IMR-90 (cell line): Measurements from ENCODE around the gene SPACA7. TPM values are rescaled to one million over a fixed set of nuclear protein-coding genes. Genes with fewer than 3 reads are reported as not detected.

ENCODE experiments used
- ATAC-seq: fragments of 200-7000 bp; cut with Tn5 transposase; 2 replicates; pipeline ENCODE4 v1.9.1; 2020; ENCODE audit warnings: low read depth, mild to moderate bottlenecking, moderate library complexity
- BruUV-seq: library from RNA; stranded (reverse); fragments of 400-500 nt; replicated peaks from 2 replicates; lab custom pipeline; 2021; lab: Mats Ljungman, UMichigan
- CTCF ChIA-PET: fragments of 300-600 bp; formaldehyde crosslinking; extraction: SDS; loops from one replicate; lab custom pipeline; 2021; ENCODE audit warnings: antibody characterized with exemption; lab: Yijun Ruan, JAX
- POLR2A ChIA-PET: fragments of 300-600 bp; sonication (Branson Sonifier 250); formaldehyde crosslinking; loops from one replicate; lab custom pipeline; 2022; ENCODE audit warnings: antibody characterized with exemption; ENCODE audit not compliant: unreplicated experiment; lab: Charles Lee
- DNase-seq: peaks from one replicate; pipeline ENCODE4 v3.0.0; 2013
- H2AFZ ChIP-seq: replicated peaks from 2 replicates; pipeline ENCODE3; 2013; ENCODE audit warnings: low read length, mild to moderate bottlenecking; ENCODE audit not compliant: poor library complexity
- H2AK5ac ChIP-seq: 2 replicates; pipeline ENCODE4 v1.6.1; 2013; ENCODE audit warnings: low read depth, low read length, inconsistent platforms
- H2AK9ac ChIP-seq: replicated peaks from 2 replicates; pipeline ENCODE3; 2013; ENCODE audit warnings: mild to moderate bottlenecking, low read depth, low read length, moderate library complexity; ENCODE audit not compliant: poor library complexity
- H2BK120ac ChIP-seq: 2 replicates; pipeline ENCODE4 v1.6.1; 2013; ENCODE audit warnings: low read depth, low read length, inconsistent platforms
- H2BK15ac ChIP-seq: 3 replicates; pipeline ENCODE4 v1.6.1; 2013; ENCODE audit warnings: low read depth, low read length, inconsistent platforms
- H2BK20ac ChIP-seq: 2 replicates; pipeline ENCODE4 v1.6.1; 2013; ENCODE audit warnings: low read depth, mild to moderate bottlenecking, inconsistent platforms, low read length, moderate library complexity
- H2BK5ac ChIP-seq: 2 replicates; pipeline ENCODE4 v1.6.1; 2013; ENCODE audit warnings: mild to moderate bottlenecking, low read depth, low read length, inconsistent platforms; ENCODE audit not compliant: poor library complexity, severe bottlenecking
- H3K14ac ChIP-seq: replicated peaks from 2 replicates; pipeline ENCODE4 v1.6.1; 2013; ENCODE audit warnings: low read depth, low read length, inconsistent platforms
- H3K18ac ChIP-seq: 2 replicates; pipeline ENCODE4 v1.6.1; 2013; ENCODE audit warnings: low read depth, low read length, control low read depth
- H3K23ac ChIP-seq: 2 replicates; pipeline ENCODE4 v1.6.1; 2013; ENCODE audit warnings: low read depth, low read length, inconsistent platforms
- H3K27ac ChIP-seq: 2 replicates; pipeline ENCODE4 v1.5.1; 2013; ENCODE audit warnings: mild to moderate bottlenecking, control low read depth, low read length; ENCODE audit not compliant: insufficient read depth
- H3K27me3 ChIP-seq: 2 replicates; pipeline ENCODE4 v1.6.1; 2013; ENCODE audit warnings: low read length; ENCODE audit not compliant: control insufficient read depth, insufficient read depth
- H3K36me3 ChIP-seq: 2 replicates; pipeline ENCODE4 v1.6.1; 2013; ENCODE audit warnings: low read length, mixed read lengths; ENCODE audit not compliant: control insufficient read depth, insufficient read depth
- H3K4ac ChIP-seq: 2 replicates; pipeline ENCODE4 v1.6.1; 2013; ENCODE audit warnings: low read depth, low read length, inconsistent platforms
- H3K4me1 ChIP-seq: 2 replicates; pipeline ENCODE4 v1.6.1; 2013; ENCODE audit warnings: low read length, mixed read lengths; ENCODE audit not compliant: control insufficient read depth, insufficient read depth
- H3K4me2 ChIP-seq: 2 replicates; pipeline ENCODE4 v1.6.1; 2013; ENCODE audit warnings: low read depth, mild to moderate bottlenecking, control low read depth, low read length, moderate library complexity
- H3K4me3 ChIP-seq: 2 replicates; pipeline ENCODE4 v1.5.1; 2013; ENCODE audit warnings: low read depth, mild to moderate bottlenecking, control low read depth, low read length, moderate library complexity; ENCODE audit not compliant: insufficient read depth
- H3K56ac ChIP-seq: 2 replicates; pipeline ENCODE4 v1.6.1; 2013; ENCODE audit warnings: low read length, inconsistent platforms; ENCODE audit not compliant: insufficient read depth; ENCODE audit errors: extremely low read depth
- H3K79me1 ChIP-seq, 2 experiments: 2 replicates each; pipeline ENCODE4 v1.6.1; 2013; ENCODE audit warnings: low read length in 2 of 2, inconsistent platforms in 1 of 2, low read depth in 1 of 2
- H3K9ac ChIP-seq: 2 replicates; pipeline ENCODE4 v1.6.1; 2013; ENCODE audit warnings: low read depth, low read length, control low read depth
- H3K9me1 ChIP-seq: 2 replicates; pipeline ENCODE4 v1.6.1; 2013; ENCODE audit warnings: low read length, inconsistent platforms; ENCODE audit not compliant: insufficient read depth
- H3K9me3 ChIP-seq: 2 replicates; pipeline ENCODE4 v1.6.1; 2013; ENCODE audit warnings: low read length; ENCODE audit not compliant: control insufficient read depth, insufficient read depth
- H4K20me1 ChIP-seq: 2 replicates; pipeline ENCODE4 v1.6.1; 2013; ENCODE audit warnings: low read length, inconsistent platforms; ENCODE audit not compliant: insufficient read depth
- H4K5ac ChIP-seq: 2 replicates; pipeline ENCODE4 v1.6.1; 2013; ENCODE audit warnings: mild to moderate bottlenecking, low read depth, low read length, control low read depth
- H4K8ac ChIP-seq, 2 experiments: 2 replicates each; pipeline ENCODE4 v1.6.1; 2013; ENCODE audit warnings: low read depth in 2 of 2, low read length in 2 of 2, control low read depth in 1 of 2, inconsistent platforms in 1 of 2
- H4K91ac ChIP-seq: 2 replicates; pipeline ENCODE4 v1.6.1; 2013; ENCODE audit warnings: low read depth, low read length, inconsistent platforms; ENCODE audit not compliant: insufficient read depth
- BHLHE40 ChIP-seq: fragments of 150-350 bp; IDR thresholded peaks from 2 replicates; pipeline ENCODE4 v1.6.1; 2016; ENCODE audit warnings: mild to moderate bottlenecking, low read depth, low read length
- CEBPB ChIP-seq: IDR thresholded peaks from 2 replicates; pipeline ENCODE4 v1.6.1; 2012; ENCODE audit warnings: low read depth, low read length, improper control_type of control experiment
- CHD1 ChIP-seq: IDR thresholded peaks from 2 replicates; pipeline ENCODE4 v1.6.1; 2012; ENCODE audit warnings: low read depth, low read length, improper control_type of control experiment
- FOS ChIP-seq: fragments of 150-350 bp; IDR thresholded peaks from 2 replicates; pipeline ENCODE4 v1.6.1; 2016; ENCODE audit warnings: low read depth, low read length
- MAFK ChIP-seq: IDR thresholded peaks from 2 replicates; pipeline ENCODE4 v1.6.1; 2012; ENCODE audit warnings: low read depth, low read length, improper control_type of control experiment
- MAZ ChIP-seq: IDR thresholded peaks from 2 replicates; pipeline ENCODE4 v1.6.1; 2012; ENCODE audit warnings: low read depth, mild to moderate bottlenecking, low read length, improper control_type of control experiment, moderate library complexity, borderline replicate concordance
- MXI1 ChIP-seq: IDR thresholded peaks from 2 replicates; pipeline ENCODE4 v1.6.1; 2012; ENCODE audit warnings: low read depth, mild to moderate bottlenecking, low read length, moderate library complexity, borderline replicate concordance
- NFE2L2 ChIP-seq: fragments of 150-350 bp; IDR thresholded peaks from 2 replicates; pipeline ENCODE4 v1.6.1; 2016; ENCODE audit warnings: low read depth, mild to moderate bottlenecking, low read length
- POLR2A ChIP-seq: IDR thresholded peaks from 2 replicates; pipeline ENCODE4 v1.6.1; 2012; ENCODE audit warnings: mild to moderate bottlenecking, low read depth, low read length
- RAD21 ChIP-seq: IDR thresholded peaks from 2 replicates; pipeline ENCODE4 v1.6.1; 2012; ENCODE audit warnings: low read length, improper control_type of control experiment
- RCOR1 ChIP-seq: IDR thresholded peaks from 2 replicates; pipeline ENCODE4 v1.6.1; 2012; ENCODE audit warnings: mild to moderate bottlenecking, low read length, improper control_type of control experiment; ENCODE audit not compliant: insufficient replicate concordance
- RFX5 ChIP-seq: IDR thresholded peaks from 2 replicates; pipeline ENCODE4 v1.8.0; 2012; ENCODE audit warnings: low read depth, mild to moderate bottlenecking, low read length, moderate library complexity
- SMC3 ChIP-seq: fragments of 150-350 bp; IDR thresholded peaks from 2 replicates; pipeline ENCODE4 v1.6.1; 2016; ENCODE audit warnings: low read depth, mild to moderate bottlenecking, antibody characterized with exemption, low read length, moderate library complexity
- WGBS, 2 experiments: methylation state at CpG; one replicate each; pipeline versions ENCODE4 v1.1.5 to v1.1.7; 2013; ENCODE audit warnings: missing lambda C conversion rate in 2 of 2; ENCODE audit not compliant: insufficient read length in 1 of 2; ENCODE audit errors: extremely low coverage in 2 of 2; 5-methylcytosine and 5-hydroxymethylcytosine counted together
- dilution Hi-C: fragments of 300-500 bp; cut with HindIII; formaldehyde crosslinking; loops from one replicate; pipeline ENCODE4 v1.14.3; 2018; ENCODE audit warnings: low sequenced_read_pairs; ENCODE audit not compliant: unreplicated experiment
- in situ Hi-C: fragments of 300-500 bp; cut with MboI; formaldehyde crosslinking; loops from 3 replicates; pipeline ENCODE4 v1.14.3; 2019; ENCODE audit warnings: low sequenced_read_pairs, inconsistent platforms, mixed read lengths
- intact Hi-C: fragments of 100-400 bp; cut with micrococcal nuclease; formaldehyde crosslinking; loops from 2 replicates; pipeline ENCODE4 v1.10.0; 2022
- polyA plus RNA-seq, 3 experiments: library from polyadenylated mRNA; depleted of rRNA; stranded (reverse); fragments of >200 nt; gene quantifications; 2 replicates each; pipeline ENCODE4 v1.2.3, GENCODE V29; 2012; ENCODE audit warnings: low replicate concordance in 1 of 3
- total RNA-seq: library from RNA; depleted of rRNA; stranded (reverse); fragments of >200 nt; gene quantifications from 2 replicates; pipeline ENCODE4 v1.2.3, GENCODE V29; 2012
- TF ChIP-seq, protein P1 (sequence below): fragments of 150-350 bp; IDR thresholded peaks from 2 replicates; pipeline ENCODE4 v1.6.1; 2016; ENCODE audit warnings: low read depth, mild to moderate bottlenecking, low read length, moderate library complexity, borderline replicate concordance
- TF ChIP-seq, protein P2 (sequence below): conservative IDR thresholded peaks from 2 replicates; pipeline ENCODE4 v1.5.1; 2012; ENCODE audit warnings: mild to moderate bottlenecking, low read depth, low read length, improper control_type of control experiment
- TF ChIP-seq, protein P3 (sequence below): fragments of 150-350 bp; IDR thresholded peaks from 2 replicates; pipeline ENCODE4 v1.6.1; 2017; ENCODE audit warnings: mild to moderate bottlenecking, antibody characterized with exemption, low read length, low read depth

Gene SPACA7
- total and polyA plus RNA-seq, 2 of the 4 experiments (the other 2 are of a cell fraction): not detected

DNA sequence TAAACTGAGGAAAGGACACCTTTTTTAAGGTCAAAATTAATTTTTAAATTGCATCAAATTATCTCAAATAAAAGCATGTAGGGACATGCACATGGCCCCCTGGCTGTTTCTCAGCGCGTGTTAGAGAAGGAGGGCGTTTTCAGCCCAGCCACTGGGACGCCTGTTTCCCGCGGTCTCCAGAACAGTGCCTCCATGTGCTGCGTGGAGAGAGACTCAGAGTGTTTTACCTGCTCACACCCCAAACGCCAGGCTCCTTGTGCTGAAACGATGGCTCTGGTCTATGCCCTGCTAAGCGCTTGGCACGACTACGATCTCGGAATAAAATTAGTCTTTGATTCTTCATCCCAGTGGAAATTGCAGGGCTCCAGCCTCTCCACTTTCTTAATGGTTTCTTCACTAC lies 20.0 kb upstream of the SPACA7 start:
- Histone ChIP-seq H2AFZ (no peak overlapping the region), H4K8ac (no peak overlapping the region), H3K4me1 (no peaks in the 10 kb centered on the region), H4K20me1 (no peaks in the 10 kb centered on the region), H3K4me3 (no peak overlapping the region), H3K9ac (no peak overlapping the region), H3K9me3 (peaks cover 27% of the 10 kb centered on the region), H3K27me3 (no peaks in the 10 kb centered on the region), H2BK20ac (no peak overlapping the region), H3K27ac (no peak overlapping the region), H3K79me1 (no peaks in the 10 kb centered on the region), H3K36me3 (no peaks in the 10 kb centered on the region), H2AK9ac (no peak overlapping the region), H3K14ac (no peak overlapping the region), H3K56ac (no peak overlapping the region), H4K91ac (no peak overlapping the region), H2AK5ac (no peak overlapping the region), H3K4ac (no peak overlapping the region), H2BK15ac (no peak overlapping the region), H4K5ac (no peak overlapping the region), H3K18ac (no peak overlapping the region), H2BK5ac (no peak overlapping the region), H3K23ac (no peak overlapping the region), H3K4me2 (no peak overlapping the region), H3K9me1 (no peaks in the 10 kb centered on the region), H2BK120ac (no peak overlapping the region)
- ChIA-PET POLR2A (no interaction called here), CTCF (no interaction called here)
- WGBS, 2 experiments: 80% methylated on average over 3 of the region's 13 CpGs; no CpG with 5 or more reads in 1 of the 2 experiments
- TF ChIP-seq RFX5: no peak
- TF ChIP-seq, protein P1, sequence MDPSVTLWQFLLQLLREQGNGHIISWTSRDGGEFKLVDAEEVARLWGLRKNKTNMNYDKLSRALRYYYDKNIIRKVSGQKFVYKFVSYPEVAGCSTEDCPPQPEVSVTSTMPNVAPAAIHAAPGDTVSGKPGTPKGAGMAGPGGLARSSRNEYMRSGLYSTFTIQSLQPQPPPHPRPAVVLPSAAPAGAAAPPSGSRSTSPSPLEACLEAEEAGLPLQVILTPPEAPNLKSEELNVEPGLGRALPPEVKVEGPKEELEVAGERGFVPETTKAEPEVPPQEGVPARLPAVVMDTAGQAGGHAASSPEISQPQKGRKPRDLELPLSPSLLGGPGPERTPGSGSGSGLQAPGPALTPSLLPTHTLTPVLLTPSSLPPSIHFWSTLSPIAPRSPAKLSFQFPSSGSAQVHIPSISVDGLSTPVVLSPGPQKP: no peak
- no peak for TF ChIP-seq SMC3
- TF ChIP-seq CEBPB: no peak
- no peak for TF ChIP-seq CHD1
- TF ChIP-seq MXI1: no peak
- no peak for TF ChIP-seq MAFK
- no peak for TF ChIP-seq POLR2A
- TF ChIP-seq MAZ: no peak
- TF ChIP-seq FOS: no peak
- TF ChIP-seq, protein P2, sequence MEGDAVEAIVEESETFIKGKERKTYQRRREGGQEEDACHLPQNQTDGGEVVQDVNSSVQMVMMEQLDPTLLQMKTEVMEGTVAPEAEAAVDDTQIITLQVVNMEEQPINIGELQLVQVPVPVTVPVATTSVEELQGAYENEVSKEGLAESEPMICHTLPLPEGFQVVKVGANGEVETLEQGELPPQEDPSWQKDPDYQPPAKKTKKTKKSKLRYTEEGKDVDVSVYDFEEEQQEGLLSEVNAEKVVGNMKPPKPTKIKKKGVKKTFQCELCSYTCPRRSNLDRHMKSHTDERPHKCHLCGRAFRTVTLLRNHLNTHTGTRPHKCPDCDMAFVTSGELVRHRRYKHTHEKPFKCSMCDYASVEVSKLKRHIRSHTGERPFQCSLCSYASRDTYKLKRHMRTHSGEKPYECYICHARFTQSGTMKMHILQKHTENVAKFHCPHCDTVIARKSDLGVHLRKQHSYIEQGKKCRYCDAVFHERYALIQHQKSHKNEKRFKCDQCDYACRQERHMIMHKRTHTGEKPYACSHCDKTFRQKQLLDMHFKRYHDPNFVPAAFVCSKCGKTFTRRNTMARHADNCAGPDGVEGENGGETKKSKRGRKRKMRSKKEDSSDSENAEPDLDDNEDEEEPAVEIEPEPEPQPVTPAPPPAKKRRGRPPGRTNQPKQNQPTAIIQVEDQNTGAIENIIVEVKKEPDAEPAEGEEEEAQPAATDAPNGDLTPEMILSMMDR: no peak
- no peak for TF ChIP-seq NFE2L2
- TF ChIP-seq RAD21: no peak
- no peak for TF ChIP-seq BHLHE40
- no peak for TF ChIP-seq RCOR1
- TF ChIP-seq, protein P3, sequence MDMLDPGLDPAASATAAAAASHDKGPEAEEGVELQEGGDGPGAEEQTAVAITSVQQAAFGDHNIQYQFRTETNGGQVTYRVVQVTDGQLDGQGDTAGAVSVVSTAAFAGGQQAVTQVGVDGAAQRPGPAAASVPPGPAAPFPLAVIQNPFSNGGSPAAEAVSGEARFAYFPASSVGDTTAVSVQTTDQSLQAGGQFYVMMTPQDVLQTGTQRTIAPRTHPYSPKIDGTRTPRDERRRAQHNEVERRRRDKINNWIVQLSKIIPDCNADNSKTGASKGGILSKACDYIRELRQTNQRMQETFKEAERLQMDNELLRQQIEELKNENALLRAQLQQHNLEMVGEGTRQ: no peak
- DNase-seq (no peak), ATAC-seq (no peak)
- in situ Hi-C loops (no loop called here), dilution Hi-C loops (no loop called here), intact Hi-C loops (no loop called here)
- no TSS peak for BruUV-seq
